Measurements from ENCODE around the gene EIF4E2.

GRCh38 chr2:232542715-232543467 lies 7.6 kb upstream of the EIF4E2 start:
- TF ChIP-seq CTCF (IDR thresholded peaks at IDR 0.05) (no peak), POLR2A (IDR thresholded peaks at IDR 0.05) (no peak), EP300 (IDR thresholded peaks at IDR 0.05) (no peak)

Data from ovary (tissue), 3 donors.